ENCODE results near the gene KBTBD2.
"Not testable (repeated sequence)": the region's sequence is repeated elsewhere in the genome, so short reads cannot be mapped to it uniquely, and the experiment has no call there.

KBTBD2 gene

DNA sequence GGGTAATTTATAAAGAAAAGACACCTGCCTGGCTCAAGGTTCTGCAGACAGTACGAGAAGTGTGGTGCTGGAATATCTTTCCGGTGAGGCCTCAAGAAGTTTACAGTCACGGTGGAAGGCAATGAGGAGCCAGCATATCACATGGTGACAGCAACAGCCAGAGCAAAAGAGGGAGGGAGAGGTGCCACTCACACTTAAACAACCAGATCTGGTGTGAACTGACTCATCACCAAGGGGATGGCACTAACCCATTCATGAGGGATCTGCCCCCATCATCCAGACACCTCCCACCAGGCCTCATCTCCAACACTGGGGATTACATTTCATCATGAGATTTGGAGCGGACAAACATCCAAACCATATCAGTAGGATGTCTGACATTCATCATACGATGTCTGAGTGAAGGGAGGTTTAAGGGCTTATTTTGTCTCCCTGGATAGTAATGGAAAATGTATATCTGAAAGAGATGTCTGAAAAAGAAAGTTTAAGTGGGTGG lies 23.5 kb upstream of the KBTBD2 start:
- TF ChIP-seq, protein P1, sequence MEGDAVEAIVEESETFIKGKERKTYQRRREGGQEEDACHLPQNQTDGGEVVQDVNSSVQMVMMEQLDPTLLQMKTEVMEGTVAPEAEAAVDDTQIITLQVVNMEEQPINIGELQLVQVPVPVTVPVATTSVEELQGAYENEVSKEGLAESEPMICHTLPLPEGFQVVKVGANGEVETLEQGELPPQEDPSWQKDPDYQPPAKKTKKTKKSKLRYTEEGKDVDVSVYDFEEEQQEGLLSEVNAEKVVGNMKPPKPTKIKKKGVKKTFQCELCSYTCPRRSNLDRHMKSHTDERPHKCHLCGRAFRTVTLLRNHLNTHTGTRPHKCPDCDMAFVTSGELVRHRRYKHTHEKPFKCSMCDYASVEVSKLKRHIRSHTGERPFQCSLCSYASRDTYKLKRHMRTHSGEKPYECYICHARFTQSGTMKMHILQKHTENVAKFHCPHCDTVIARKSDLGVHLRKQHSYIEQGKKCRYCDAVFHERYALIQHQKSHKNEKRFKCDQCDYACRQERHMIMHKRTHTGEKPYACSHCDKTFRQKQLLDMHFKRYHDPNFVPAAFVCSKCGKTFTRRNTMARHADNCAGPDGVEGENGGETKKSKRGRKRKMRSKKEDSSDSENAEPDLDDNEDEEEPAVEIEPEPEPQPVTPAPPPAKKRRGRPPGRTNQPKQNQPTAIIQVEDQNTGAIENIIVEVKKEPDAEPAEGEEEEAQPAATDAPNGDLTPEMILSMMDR (IDR thresholded peaks at IDR 0.05; ENCODE audit: low read depth, low read length), result no peak
- H3K27ac ChIP-seq, result no peak overlapping the region; the same call in 1 of the 2 replicates
- H3K27me3 ChIP-seq (ENCODE audit: insufficient read depth, low read depth, severe bottlenecking), result no peaks in the 10 kb centered on the region
- H3K9me3 ChIP-seq (ENCODE audit: severe bottlenecking), result no peaks in the 10 kb centered on the region
- DNase-seq, result no peak
- peaks cover 27% of the 10 kb centered on the region for H3K36me3 ChIP-seq
- H3K4me3 ChIP-seq (ENCODE audit: low read depth, low read length), result no peak overlapping the region

DNA sequence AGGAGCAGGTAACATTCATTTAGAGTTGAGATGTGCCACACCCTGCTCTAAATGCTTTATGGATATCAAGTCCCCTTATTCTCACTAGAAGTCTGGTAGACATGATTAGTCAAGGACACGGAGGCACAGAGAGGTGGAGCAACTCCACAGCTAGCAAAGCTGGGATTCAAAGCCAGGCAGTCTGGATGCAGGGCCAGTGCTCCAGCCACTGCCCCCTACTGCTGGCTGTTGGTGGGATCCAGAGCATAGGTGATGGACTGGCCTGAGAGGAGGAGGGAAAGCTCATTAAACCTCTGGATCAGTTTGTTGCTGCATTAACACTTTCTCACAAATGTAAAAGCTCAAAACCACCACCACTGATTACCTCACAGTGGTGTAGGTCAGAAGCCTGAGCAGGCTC lies 22.6 kb upstream of the KBTBD2 start:
- TF ChIP-seq, protein P1 (IDR thresholded peaks at IDR 0.05; ENCODE audit: low read depth, low read length), result peak; percentile 31; the same call in 1 of the 2 replicates
- Histone ChIP-seq H3K4me3 (ENCODE audit: low read depth, low read length) (no peak overlapping the region), H3K27ac (no peak overlapping the region), H3K9me3 (ENCODE audit: severe bottlenecking) (no peaks in the 10 kb centered on the region), H3K27me3 (ENCODE audit: insufficient read depth, low read depth, severe bottlenecking) (no peaks in the 10 kb centered on the region), H3K36me3 (peaks cover 19% of the 10 kb centered on the region)
- no peak for DNase-seq

GRCh38 chr7:32910195-32910594 lies 18.6 kb upstream of the KBTBD2 start:
- DNase-seq, result no peak
- Histone ChIP-seq H3K9me3 (ENCODE audit: severe bottlenecking) (no peaks in the 10 kb centered on the region), H3K27me3 (ENCODE audit: insufficient read depth, low read depth, severe bottlenecking) (no peaks in the 10 kb centered on the region), H3K36me3 (peaks cover 6% of the 10 kb centered on the region; the same call in 1 of the 2 replicates), H3K4me3 (ENCODE audit: low read depth, low read length) (no peak overlapping the region), H3K27ac (no peak overlapping the region)
- TF ChIP-seq, protein P1 (IDR thresholded peaks at IDR 0.05; ENCODE audit: low read depth, low read length), result no peak

DNA sequence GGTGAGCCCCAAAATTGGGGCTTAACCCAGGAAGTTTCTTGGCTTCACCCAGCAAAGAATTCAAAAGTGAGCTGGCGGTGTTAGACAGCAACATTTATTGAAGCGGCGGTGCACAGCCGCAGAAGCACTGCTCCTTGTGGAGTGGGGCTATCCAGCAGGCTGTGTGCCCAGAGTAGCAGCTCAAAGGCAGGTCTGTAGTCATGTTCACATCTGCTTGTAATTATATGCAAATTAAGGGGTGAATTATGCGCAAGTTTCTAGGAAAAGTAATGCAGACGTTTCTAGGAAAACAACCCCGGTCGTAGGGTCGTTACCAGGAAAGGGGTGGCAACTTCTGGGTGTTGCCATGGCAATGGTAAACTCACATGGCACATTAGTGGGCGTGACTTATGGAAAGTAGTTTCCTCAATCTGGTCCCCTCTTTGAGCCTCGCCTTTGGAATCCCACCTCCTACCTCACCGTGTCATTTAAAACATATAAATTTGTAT lies 13.7 kb upstream of the KBTBD2 start:
- H3K36me3 ChIP-seq, result no peaks in the 10 kb centered on the region
- TF ChIP-seq, protein P1 (IDR thresholded peaks at IDR 0.05; ENCODE audit: low read depth, low read length), result no peak
- DNase-seq, result no peak
- H3K27me3 ChIP-seq (ENCODE audit: insufficient read depth, low read depth, severe bottlenecking), result no peaks in the 10 kb centered on the region
- H3K4me3 ChIP-seq (ENCODE audit: low read depth, low read length), result no peak overlapping the region
- H3K27ac ChIP-seq, result no peak overlapping the region
- no peaks in the 10 kb centered on the region for H3K9me3 ChIP-seq (ENCODE audit: severe bottlenecking)

DNA sequence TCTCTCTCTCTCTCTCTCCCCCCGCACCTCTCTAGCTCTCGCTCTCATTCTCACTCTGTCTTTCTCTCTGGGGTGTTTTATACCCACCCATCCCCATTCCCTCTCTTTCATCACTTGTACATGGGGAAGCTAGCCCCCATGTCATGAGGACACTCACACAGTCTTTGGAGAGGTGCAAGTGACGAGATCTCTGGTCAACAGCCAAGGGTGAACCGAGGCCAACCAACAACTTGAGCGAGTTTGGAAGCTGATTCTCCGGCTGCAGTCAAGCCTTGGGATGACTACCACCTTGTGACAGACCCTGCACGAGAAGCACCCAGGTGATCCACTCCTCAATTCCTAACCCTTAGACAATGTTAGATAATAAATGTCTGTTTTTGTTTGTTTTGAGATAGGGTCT lies 10.1 kb upstream of the KBTBD2 start:
- Histone ChIP-seq H3K27me3 (ENCODE audit: insufficient read depth, low read depth, severe bottlenecking) (no peaks in the 10 kb centered on the region), H3K4me3 (ENCODE audit: low read depth, low read length) (no peak overlapping the region), H3K27ac (no peak overlapping the region), H3K36me3 (no peaks in the 10 kb centered on the region), H3K9me3 (ENCODE audit: severe bottlenecking) (no peaks in the 10 kb centered on the region)
- TF ChIP-seq, protein P1 (IDR thresholded peaks at IDR 0.05; ENCODE audit: low read depth, low read length), result no peak
- no peak for DNase-seq

- no peak for DNase-seq
- H3K27ac ChIP-seq, result no peak overlapping the region
- no peaks in the 10 kb centered on the region for H3K9me3 ChIP-seq (ENCODE audit: severe bottlenecking)
- H3K36me3 ChIP-seq, result no peaks in the 10 kb centered on the region
- H3K4me3 ChIP-seq (ENCODE audit: low read depth, low read length), result no peak overlapping the region
- TF ChIP-seq, protein P1 (IDR thresholded peaks at IDR 0.05; ENCODE audit: low read depth, low read length), result no peak
- H3K27me3 ChIP-seq (ENCODE audit: insufficient read depth, low read depth, severe bottlenecking), result no peaks in the 10 kb centered on the region
Measured at GRCh38 chr7:32900433-32900995, 9.0 kb upstream of the KBTBD2 start.

- not testable (repeated sequence) for H3K27ac ChIP-seq; H3K36me3 ChIP-seq; H3K9me3 ChIP-seq (ENCODE audit: severe bottlenecking); H3K4me3 ChIP-seq (ENCODE audit: low read depth, low read length); H3K27me3 ChIP-seq (ENCODE audit: insufficient read depth, low read depth, severe bottlenecking); DNase-seq
Measured at GRCh38 chr7:32897376-32897775, 5.8 kb upstream of the KBTBD2 start.

Data from WERI-Rb-1 (cell line).